HG03575 (cell line): ENCODE data around the gene F10.

Source experiments
- ATAC-seq: cut with Tn5 transposase; IDR thresholded peaks from one replicate; pipeline ENCODE4 v1.9.1; 2021; ENCODE audit not compliant: unreplicated experiment, insufficient number of reproducible peaks, low FRiP score; ENCODE audit errors: extremely low read depth

The F10 gene

DNA sequence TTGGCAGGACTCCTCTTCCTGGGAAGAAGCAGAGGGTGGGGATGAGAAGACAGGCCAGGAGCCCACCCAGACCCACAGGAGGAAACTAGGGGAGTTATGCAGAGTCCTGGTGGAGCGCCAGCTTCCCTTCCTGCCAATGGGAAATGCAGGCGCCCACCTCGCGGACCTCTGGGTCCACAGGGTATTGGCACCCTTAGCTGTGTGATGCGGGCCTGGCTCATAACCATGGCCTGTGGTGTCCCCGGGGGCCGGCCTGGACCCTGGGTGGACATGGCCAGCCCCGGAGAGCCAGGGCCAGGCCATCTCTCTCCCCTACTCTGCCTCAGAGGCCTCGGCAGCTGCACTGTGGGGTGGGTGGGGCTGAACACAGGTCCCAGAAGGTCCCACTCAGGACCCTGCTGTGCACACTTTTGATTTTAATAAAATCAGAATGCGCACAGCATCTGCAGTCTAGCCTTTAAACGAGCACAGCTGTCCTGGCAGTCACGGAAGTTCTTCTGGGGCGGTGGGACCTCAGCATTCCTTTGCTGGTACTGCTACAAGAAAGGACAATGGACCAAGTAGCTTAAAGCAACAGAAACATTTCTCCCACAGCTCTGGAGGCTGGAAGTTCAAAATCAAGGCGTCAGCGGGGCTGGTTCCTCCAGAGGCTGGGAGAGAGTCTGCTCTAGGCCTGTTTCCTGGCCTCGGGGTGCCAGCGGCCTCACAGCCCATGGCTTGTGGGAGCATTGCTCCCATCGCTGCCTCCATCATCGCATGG is 1.8 kb downstream of the F10 start:
- ATAC-seq: no peak

- ATAC-seq: no peak
Observed at GRCh38 chr13:113125506-113126264, 3.1 kb downstream of the F10 start.

DNA sequence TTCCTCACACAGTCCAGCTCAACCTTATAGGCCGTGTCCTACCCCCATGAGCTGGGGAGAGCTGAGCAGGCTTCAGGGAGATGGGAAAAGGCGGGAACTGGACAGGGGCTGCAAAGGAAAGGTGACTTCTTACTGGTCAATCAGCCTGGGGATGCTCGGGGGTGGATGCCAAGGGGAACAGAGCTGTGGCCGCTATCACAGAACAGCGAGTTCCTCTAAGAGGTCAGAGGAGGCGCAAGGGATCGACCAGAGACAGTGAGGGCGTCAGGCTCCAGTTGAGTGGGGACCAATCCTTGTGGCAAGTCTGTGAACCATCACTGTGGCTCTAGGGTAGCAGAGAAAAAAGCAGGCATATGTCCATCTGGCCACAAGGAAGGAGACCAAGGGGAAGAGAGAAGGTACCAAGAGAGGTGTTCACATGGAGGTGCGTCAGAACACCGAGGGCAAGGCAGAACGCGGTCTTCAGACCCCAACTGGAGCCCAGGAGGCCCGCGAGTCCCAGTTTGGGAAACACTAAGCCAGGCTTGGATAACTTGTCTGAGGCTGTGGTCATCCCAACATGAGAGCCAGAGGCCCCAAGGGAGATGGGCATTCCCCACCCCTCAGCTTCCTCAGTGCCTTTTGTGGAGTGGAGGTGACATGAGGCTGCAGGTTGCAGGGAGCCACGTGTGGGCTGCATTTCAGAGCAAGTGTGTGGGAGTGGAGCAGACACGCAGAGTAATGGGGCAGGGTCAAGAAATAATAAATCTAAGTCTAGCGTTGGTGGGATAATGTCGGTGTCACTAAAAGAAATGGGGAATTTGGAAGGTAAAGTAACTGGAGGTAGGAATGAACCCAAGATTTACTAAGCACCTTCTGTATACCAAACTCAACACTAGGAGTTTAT is 3.9 kb downstream of the F10 start:
- no peak for ATAC-seq

DNA sequence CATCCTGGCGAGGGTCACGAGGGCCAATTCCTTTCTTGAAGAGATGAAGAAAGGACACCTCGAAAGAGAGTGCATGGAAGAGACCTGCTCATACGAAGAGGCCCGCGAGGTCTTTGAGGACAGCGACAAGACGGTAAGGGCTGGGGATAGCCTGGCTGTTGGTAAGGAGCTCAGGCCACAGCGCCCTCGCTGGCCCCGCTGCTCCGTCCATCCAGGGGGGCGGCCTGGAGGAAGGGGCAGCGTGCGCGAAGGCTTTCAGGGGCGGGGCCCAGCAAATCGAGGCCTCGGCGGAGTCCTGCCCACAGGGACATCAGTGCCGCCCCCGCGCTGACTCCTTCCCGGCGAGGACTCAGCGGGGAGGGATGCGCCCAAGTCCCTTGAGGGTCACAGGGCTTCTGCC is 6.9 kb downstream of the F10 start:
- ATAC-seq: no peak

- no peak for ATAC-seq
Observed at GRCh38 chr13:113129921-113130750, 7.5 kb downstream of the F10 start.

GRCh38 chr13:113135281-113135760 is 12.7 kb downstream of the F10 start:
- no peak for ATAC-seq

- ATAC-seq: no peak
Observed at GRCh38 chr13:113137691-113138298, 15.2 kb downstream of the F10 start.

DNA sequence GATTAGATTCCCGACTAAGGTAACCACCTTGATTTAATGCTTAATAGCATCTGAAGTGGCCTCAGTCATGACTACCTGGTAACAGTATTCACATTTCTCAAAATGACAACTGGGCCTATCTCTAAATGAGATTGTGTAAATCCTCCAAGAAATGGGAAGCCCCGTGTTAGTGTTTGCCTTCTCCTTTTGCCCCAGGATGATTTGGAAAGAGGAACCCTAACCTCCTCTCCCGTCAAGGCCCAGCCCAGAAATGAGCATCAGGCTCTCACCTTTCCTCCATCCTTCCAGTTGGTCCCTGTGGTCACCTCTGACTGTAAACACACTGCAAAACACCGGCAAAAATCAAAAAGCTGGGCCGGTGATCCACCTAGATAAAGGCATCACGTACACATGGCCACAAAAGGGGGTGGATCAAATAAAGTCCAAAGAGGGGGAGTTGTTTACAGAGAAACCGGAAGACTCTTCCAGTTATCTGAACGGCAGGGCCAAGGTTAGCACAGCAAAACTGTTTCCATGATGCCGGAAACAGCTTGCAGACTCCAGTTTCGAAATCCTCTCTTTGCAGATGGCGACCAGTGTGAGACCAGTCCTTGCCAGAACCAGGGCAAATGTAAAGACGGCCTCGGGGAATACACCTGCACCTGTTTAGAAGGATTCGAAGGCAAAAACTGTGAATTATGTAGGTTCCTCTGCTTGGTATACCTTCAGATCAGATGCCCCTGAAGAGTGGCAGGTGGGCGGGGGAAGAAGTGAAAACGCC is 16.4 kb downstream of the F10 start:
- ATAC-seq: no peak

GRCh38 chr13:113139577-113139976 is 17.0 kb downstream of the F10 start:
- ATAC-seq: no peak

- ATAC-seq: no peak
Observed at GRCh38 chr13:113140677-113141600, 18.3 kb downstream of the F10 start.

DNA sequence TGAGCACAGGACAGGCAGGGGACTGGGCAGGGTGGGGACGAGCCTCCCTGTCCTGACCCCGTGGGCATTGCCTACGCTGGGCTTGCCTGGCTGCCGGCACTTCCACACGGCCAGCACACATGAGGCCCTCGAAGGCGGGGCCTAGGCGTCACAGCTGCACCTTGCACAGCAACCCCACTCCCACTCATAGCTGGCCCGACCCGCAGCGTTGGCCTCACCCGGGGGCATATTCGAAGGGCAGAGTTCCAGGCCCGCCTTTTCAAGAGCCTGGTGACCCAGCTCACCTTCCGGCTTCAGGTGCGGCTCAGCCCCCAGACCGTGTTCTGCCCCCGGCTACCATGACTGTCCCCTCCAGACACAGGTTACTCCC is 19.0 kb downstream of the F10 start:
- no peak for ATAC-seq

- no peak for ATAC-seq
Observed at GRCh38 chr13:113142876-113143275, 20.3 kb downstream of the F10 start.

- ATAC-seq: no peak
Observed at GRCh38 chr13:113143466-113144254, 21.1 kb downstream of the F10 start.

DNA sequence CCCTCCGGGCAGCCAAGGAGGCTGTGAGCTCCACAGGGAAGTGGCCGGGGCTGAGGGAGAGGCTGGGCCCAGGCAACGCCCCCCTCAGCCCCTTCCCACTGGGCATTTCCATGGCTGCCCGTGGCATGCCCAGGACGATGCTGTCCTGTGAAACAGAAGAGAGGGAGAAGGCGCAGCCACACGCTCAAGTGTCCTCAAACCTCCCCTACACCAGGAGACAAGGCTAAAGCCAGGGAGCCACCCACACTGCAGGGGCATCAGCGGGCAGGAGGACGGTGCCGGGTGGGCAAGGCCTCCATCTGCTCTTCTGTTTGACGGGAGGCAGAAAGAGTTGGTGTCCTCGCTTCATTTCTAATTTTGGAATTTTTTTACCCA is 21.6 kb downstream of the F10 start:
- ATAC-seq: no peak

DNA sequence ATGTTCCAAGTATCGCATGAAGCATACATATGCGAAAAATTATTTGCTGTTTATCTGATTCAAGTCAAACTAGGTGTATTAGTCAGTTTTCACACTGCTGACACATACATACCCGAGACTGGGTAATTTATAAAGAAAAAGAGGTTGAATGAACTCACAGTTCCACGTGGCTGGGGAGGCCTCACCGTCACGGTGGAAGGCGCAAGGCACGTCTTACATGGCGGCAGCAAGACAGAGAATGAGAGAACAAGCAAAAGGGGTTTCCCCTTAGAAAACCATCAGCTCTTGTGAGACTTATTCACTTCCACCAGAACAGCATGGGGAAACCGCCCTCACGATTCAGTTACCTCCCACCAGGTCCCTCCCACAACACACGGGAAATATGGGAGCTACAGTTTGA is 22.9 kb downstream of the F10 start:
- ATAC-seq: no peak
